Activated T-cell treated with anti-CD3 and anti-CD28 coated beads for 48 hours (primary cell): ENCODE measurements around the gene PDE4D.

Experiments
- DNase-seq: peaks from one replicate; pipeline ENCODE4 v3.0.0-alpha.2; 2020; ENCODE audit warnings: low read depth

The PDE4D gene

DNA sequence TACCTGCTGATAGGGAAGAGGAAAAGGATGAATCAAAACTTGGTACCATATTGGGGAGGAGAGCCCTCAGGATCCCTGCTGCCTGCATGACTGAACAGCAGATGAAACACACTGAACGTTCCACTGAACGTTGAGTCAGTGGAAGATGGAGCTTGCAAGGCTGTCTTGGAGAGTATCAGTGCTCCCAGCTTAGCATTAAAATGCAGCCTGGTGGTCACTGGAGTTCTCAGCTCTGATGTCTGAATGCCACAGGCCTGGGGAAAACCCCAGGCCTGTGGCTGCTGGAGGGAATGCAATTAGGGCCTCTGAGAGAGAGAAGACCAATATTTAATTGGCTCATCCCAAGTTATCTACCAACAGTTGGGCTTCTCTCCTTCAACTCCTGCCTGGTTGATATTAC is 54.5 kb downstream of the PDE4D start:
- DNase-seq, result no peak

DNA sequence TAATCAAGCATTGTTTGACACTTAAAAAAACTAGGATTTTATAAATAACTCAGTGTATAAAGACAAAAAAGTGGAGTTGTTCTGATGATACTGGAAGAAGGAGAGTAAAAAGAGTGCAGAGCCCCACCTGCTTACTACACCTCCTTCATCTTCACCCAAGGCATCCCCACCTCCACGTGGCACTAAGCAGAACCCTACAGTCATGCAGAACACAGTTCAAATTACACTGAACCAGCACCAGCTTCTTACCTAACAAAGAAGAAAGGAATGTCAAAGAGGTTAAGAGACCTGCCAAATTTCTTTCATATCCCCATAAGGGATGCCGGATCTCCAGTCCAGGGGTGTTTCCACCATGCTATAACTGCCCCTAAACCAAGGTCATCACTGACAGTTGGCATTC is 55.5 kb downstream of the PDE4D start:
- DNase-seq, result no peak

DNA sequence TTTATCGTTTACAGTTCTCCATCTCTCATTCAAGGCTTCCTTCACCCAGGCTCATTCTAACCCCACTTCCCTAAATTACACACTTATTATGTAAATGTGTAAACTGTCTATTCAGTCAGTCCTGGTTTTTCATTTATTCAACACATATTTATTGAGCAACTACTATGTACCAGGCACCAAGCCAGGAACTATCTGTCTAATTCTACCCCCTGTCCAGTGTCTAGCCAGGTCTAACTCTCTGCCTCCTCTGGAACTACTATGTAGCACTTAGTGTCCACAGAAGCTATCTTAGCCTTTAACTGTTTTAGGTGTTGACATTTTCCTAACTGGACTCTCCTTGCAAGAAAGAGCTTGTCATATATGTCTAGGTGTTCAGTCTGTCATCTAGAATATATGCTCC is 56.5 kb downstream of the PDE4D start:
- no peak for DNase-seq

DNA sequence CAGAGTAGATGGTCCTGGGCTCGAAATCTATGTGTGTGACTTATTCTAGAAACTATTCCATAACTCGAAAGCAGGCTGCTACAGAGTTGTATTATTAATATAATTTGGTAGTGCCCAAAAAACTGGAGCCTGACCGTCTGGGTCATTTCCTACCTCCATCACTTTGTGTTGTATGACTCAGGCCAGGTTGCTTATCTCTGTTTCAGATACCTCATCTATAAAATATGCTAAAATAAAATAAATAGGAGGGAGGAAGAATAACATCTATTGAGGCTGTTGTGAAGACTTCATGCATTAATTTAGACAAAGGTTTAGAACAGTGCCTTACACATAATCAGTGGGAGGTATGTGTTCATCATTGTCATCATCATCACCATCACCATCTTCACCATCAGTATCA is 57.7 kb downstream of the PDE4D start:
- no peak for DNase-seq

DNA sequence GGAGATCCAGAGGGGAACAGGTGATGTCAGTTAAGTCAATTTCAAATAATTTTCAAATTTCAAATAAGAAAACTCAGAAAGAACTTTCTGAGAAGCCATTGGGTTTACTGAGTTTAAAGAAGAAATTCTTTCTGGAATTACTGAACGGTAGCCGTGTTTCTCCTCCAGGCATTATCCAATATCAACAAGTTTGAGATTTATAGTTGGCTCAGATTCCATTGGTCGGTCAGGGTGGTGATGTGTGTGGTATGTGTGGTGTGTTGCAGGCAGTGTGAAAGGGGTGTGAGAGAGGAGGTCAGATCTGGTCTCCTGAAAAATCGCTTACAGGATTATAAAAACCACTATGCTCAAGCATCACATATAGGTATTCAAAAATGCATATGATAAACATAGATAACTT is 60.1 kb downstream of the PDE4D start:
- no peak for DNase-seq

DNA sequence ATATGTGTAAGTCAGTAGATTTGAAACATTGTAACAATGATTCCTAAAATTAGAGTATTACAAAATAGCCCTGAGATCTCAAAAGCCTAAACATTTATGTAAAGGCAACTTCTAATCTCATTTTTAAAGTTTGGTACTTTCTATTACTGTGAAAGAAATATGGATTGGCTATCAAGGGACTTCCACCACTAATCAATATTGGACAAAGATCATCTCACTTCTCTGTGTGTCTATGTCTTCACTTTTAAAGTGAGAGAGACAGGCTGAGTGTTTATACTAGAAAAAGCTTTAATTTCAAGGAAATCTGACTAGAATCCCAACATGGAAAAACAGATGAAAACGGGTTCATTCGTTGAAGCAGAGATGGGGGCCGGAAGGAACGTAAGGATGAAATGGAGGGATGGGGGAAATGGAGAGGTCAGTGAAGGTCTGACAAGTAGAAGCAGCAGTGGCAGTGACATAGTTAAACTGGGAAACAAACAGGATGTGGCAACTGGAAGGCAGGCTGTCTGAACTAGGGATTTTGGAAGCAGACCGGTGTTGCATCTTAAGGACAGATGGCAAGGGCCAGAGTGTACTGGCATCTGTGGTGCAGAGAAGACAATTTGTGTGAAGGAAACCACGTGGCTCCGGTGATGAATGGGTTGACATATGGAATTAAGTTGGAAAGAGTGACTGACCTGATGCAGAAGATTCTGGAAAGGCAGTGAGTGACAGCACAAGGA is 60.8 kb downstream of the PDE4D start:
- no peak for DNase-seq

DNA sequence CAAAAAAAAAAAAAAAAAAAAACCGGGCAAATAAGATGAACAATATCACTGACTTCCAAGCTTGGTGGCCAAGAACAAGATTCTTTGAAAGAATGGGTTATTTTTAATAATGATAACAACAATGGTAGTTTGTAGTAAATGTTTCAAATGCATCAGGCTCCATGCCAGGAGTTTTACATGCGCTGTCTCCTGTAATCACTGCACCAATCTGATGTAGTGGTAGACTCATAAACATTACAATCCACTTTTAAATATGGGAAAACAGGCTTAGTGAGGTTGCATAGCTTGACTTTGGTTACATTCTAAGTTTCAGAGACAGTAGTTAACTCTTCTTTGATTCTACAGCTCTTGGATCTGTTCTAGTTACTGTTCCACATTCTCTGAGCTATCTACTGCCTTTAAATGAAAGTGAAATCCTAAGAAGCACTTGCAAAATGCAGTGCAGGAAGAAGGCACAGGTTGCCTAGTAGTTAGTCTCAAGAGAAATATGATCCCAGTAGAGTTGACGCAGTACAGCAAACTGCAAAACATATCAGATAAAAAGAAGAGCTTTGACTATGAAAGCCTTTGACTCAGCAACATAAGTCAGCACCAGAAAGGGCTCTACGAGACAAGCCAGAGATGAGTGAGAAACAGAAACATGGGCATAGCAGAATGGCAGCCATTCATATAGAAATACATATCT is 62.1 kb downstream of the PDE4D start:
- DNase-seq, result no peak

DNA sequence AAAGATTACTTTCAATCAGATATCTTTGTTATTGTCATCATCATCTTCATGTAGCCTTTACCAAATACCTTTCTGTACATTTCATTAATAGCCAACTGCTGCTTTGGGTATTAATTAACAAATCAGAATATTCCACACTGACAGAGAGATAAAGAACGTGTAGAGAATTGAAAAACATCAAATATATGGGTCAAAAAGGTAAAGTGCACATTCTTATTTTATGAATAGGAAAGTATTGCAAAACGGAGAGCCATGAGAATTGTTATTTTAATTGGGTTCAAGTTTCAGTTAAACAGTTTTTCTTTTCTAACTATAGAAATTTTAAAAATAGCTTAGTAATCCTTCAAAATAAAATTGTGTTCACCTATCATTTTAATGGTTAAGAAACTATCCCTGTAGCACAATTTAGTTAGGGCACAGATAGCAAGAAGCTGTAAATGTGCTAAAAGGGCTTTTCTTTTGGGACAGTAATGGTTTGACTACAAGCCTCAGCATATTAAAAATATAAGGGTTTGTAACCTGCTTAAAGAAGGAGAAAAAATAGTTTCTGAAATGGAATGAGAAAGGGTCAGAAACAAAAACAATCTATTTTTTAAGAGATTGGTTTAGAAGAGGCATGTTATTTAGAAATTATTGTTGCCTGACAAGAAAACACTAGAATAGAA is 62.9 kb downstream of the PDE4D start:
- no peak for DNase-seq

DNA sequence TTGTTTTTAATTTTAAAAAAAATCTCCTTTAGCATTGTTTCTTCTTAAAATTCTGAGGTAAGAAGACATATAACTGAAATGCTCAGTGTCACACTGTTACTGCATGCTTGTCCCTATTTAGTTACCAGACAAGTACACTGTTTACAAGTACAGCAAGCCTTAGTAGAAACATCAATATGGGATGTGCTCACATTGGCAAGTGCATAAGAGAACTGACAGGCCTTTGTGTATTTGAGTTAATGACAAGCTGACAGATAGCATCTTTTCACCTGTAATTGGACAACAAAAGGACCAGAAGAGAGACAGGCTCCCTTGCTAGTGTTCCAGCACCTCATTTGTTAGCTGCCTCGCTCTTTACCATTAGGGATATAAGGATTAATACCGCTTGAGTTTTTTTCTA is 63.6 kb downstream of the PDE4D start:
- DNase-seq, result no peak

DNA sequence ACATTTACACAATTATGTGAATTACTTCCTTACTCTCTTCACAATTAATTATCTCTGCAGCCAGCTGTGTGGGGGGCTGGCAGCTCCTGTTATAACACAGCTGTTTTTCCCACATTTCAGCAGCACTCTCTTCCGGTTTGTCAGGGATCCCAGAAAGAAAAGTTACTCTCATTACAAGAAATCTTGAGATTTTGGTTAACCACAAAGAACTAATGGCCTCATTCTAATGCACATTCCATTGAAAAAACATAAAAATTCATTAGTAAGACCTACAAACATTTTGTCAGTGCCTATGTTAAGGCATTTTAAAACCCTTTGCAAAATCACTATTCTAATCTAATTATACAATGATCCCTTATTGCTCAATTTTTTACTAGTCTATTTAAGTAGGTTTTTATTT is 64.1 kb downstream of the PDE4D start:
- no peak for DNase-seq

DNA sequence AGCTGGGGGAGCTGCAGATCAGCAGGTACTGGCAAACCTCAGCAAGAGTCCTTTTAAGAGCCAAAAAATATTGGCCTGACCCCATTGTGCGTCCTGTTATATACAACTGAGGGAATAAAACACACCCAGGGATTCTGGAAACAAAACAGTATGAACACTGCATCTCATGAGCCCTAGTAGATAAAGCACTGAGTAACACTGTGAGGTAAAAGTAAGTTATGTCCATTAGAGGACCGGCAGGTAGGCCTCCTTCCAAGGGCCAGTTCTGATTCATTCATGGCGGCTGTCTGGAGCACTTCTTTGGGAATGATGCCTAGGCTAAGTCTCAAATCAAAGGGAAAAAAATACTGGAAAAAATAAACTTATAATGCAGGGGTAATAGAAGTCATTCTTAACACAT is 64.9 kb downstream of the PDE4D start:
- no peak for DNase-seq

DNA sequence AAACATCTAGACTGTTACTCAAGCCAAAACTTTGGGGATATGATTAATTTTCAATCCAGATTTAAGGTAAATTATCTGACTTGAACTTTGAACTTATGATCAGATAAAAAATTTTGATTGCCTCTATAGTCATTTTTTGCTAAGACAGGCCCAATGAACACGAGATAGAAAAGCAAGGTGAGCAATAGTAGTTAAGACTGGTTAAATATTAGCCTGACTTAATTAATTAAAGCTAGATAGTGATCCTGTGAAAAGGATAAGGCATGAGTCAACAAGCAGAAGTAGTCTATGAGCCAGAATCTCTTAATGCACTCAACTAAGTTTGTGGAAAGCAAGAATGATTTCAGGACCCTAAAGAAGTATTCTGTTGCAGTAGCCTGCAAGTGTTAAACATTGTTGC is 66.5 kb downstream of the PDE4D start:
- no peak for DNase-seq

DNA sequence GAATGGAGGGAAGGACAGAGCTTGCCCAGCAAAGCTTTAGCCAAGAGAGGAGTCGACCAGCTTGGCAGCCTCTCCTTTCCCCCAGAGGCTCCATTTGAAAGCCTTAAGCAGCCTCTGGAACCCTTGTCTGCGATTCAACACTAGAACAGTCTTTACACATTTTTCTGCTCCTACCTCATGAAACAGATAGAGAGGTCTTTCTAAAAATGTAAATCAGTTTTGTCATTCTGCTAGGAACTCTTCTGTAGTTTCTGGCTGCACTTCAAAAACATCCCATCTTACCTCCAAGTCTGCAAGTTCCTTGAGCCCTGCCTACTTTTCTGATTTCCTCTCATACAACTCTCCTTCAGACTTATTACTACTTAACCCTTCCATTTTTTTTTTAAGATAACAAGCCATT is 70.1 kb downstream of the PDE4D start:
- DNase-seq, result no peak

DNA sequence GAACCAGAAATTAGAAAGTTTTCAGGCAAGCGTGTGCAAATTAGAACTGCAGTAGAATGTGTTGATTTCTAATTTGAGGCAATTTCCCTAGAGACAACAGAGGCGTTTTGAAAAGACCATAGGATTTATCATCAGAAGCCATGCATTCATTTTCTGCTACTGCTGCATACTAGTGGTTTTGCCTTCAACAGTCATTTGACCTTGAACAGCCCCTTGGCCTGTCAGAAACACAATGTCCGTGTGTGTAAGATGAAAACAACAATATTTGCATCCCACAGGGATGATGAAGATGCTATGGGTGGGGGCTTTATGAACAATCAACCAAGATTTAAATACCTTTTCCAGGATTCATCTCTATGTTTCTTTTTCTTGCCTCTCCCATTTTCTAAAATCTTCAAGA is 73.7 kb downstream of the PDE4D start:
- DNase-seq, result no peak

DNA sequence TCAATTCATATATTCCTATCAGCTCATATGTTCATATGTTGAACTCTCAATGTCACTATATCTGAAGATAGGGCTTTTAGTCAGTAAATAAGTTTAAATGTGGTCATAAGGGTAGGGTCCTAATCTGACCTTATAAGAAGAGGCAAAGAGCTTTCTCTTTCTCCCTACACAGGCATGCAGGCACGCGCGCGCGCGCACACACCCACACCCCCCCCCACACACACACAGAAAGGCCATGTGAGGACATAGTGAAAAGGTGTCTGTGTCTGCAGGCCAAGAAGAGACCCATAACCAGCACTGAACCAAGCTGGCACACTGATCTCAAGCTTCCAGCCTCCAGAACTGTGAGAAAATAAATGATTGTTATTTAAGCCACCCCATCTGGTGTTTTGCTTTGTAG is 76.0 kb downstream of the PDE4D start:
- DNase-seq, result no peak

DNA sequence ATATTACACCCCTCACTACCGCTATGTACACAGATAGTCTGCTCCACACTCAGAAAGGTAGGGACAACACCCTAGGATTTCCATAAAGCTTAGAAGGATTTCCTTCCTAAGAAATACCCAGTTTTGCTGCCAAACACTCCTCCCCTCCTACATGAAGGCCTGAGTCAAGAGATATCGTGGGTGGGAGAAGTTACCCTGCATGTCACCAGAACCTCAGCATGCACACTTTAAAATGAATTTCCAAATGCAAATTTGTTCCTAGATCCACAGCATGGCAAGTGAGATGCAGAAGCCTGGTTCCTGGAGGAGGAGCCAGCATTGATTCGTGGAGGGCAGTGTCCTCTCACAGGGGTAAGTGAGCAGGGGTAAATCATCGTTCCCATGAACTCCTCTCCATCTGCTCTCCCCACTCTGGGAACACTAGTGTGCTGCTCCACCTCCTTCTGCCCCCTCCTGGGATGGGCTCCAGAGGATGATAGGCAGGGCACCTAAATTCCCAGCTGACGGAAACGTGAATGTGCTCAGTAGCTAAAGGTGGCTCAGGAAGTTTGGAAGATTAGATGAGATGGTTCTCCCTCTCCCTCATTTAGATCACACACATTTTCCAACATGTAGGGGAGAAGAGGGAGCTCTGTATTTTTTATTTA is 76.7 kb downstream of the PDE4D start:
- no peak for DNase-seq

DNA sequence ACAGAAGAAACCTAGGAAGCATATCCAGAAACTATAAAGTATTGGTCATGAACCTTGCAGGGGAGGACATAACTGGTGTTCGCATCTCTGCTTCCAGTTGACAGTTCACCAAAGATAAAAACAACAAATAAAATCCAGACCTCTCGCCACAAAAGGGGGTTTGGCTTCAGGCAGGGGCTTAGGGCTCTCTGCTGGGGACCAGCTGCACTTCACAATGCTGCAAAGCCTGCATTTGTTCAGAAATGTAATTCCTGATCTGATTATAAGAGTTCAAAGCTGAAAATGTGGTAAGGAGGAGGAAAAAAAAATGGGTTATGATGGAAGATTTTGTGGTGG is 79.0 kb downstream of the PDE4D start:
- DNase-seq, result no peak

DNA sequence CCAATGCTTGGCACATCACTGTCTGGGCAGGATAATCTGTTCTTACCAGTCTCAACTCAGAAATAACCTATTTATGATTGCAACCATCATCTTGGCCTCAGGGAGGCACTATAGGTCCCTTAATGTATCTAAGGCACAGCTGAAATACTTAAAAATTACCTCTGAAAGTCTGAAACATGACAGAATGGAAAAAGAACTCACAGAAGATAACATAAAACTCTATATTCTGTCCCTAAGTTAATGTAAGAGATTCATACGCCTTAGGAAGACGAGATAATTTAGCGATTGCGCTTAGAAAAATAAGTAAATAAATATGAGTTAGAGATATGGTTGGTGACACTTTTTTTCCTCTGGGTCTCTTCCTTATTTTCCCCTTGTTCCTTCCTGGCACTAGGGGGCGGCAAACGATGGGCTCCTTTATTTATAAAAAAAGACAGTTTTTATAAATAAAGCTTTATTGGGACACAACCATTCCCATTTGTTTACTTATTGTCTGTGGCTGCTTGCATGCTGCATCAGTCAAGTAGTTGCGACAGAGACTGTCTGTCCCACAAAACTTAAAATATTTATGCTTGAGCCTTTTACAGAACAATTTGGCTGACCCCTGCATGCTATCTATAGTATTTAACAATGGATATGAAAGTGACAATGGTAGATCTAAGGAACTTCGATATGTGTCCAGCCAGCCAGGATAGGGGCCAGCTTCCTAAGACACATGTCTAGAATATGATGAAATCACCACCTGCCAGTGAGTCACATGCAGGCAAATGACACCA is 79.6 kb downstream of the PDE4D start:
- DNase-seq, result no peak

DNA sequence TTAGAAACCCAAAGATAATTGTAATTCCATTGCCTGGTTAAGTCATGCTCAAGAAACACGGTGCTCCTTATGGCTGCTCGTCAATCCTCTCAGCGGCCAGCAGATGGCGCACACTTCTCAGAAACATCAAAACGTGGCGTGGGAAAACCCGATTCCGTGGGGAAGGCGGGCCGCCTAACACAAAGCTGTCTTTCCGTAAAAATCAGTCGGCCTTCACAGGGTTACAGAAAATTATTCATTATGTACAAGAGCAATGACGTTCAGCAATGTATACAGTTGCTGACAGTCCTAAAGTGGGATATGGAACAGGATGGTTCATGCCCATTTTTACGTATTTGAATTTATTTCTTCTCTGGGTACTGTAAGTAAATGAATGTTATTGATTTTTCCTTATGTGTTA is 83.5 kb downstream of the PDE4D start:
- DNase-seq, result peak; percentile 48

DNA sequence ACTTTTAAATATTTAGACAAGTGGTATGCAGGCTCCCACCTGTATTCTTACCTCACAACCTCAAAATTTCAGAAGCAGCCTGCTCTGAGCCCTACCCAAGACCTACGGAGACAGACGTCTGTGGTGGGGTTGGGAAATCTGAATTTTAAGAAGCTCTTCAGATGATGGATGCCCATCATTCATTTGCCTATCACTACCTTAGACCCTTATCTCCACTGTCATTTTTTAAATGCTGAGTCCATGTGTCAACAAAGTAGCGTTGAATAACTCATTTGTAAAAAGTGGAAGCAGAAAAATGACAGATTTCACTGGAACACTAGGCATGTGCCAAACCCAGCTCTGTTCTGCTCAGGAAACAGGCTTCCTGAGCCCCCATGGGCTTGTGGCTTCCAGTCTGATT is 85.7 kb downstream of the PDE4D start:
- no peak for DNase-seq

DNA sequence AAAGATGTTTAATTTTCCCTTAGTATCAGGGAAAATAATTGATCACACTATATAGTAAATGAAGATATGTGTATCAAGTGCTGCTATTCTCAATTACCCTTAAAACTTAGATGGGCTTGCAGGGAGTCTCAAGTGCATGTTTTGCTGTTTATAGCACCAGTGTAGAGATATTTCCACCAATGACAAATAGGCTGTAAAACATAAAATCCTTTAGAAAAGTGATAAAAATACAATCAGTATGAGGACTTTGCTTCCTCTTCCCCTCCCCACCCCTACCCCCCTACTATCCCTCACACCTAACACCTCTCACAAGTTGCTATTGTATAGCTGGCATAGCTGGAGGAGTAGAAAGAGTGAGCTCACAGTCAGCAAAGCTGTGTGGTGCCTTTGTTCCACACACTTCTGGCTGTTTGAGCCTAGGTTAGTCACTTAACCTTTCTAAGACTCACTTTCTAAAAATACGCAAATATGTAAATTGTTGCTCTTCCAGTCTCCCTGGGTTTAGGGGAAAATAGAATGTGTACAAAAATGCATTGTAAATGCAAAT is 93.1 kb downstream of the PDE4D start:
- DNase-seq, result no peak
